ENCODE measurements around the gene BBLN.

GRCh38 chr9:128168731-128169308 is 8.8 kb downstream of the BBLN start:
- TF ChIP-seq TARDBP (IDR thresholded peaks at IDR 0.05) (no peak), LEF1 (IDR thresholded peaks at IDR 0.05; ENCODE audit: borderline replicate concordance) (no peak), BHLHE40 (IDR thresholded peaks at IDR 0.05; ENCODE audit: borderline replicate concordance) (no peak), SP1 (IDR thresholded peaks at IDR 0.05) (no peak), CTBP1 (IDR thresholded peaks at IDR 0.05; ENCODE audit: borderline replicate concordance) (no peak)
